ENCODE data around the gene BORA.
"Not testable (repeated sequence)": the region's sequence is repeated elsewhere in the genome, so short reads cannot be mapped to it uniquely, and the experiment has no call there.

BORA gene

DNA sequence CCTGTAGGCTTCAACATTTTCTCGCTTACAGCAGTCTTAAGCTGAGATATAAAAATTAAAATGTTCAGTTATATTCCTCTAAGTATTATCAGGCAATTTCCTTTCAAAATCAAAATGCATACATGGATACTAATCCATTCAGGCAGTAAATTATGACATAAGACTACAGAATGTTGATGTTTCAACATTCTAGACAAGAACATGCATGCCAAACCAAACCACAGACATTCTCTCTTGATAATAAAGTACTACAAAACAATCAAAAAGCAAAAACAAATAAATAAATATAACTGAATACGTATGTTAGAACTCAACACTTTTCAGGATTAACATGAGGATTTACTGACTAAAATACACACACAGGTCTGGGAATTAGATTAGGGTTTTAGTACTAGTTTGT lies 46.3 kb downstream of the BORA start:
- DNase-seq: no peak

DNA sequence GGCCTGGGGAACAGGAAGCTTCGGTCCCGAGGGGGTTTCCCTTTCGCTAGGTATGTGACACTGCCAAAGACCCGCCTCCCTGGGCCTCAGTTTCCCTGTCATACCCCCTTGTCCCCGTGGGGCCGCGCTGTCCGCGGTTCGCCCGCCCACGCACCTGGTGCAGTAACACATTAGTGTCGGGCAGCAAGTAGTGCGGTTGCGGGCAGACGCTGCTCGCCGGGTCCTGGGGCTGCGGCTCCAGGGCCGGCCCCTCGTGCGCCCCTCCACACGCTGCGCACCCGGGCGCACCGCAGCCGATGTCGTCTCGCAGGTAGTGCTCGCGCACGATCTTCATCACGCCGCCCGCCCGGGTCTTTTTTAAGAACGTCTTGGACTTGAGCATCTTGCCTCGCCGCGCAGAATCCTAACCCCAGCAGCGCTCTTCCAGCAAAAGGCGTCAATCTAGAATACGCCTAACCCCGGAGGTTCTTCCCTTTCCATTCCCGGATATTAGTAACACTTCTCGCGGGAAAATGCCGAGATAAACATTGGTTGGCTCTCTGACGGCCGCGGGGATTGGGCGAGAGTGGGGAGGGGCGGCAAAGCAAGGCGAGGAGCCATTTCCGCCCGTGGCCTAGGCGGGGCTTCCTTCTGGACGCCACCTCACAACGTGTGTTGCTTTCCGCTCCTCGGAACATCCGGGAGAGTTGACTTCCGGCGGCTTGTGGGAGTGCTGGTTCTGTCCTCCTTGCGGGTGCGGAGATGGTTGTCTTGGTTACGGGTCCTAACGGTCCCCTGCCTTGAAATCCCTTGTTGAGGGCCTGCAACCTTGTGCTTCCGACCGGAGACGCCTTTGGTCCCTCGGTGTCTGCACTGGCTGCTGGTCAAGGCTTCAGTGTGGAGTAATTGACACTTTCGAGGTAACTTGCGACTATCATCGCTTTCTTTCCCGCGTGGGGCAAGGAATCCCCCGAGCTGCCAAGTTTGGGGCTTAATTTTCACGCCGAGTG lies 54.0 kb downstream of the BORA start, which contains the start of the genes DIS3 and PIBF1:
Gene DIS3, minus strand, starts transcription at position 450 of the 989 bp plus-strand sequence. Its CDS starts 68 bp downstream, at position 382.
Gene PIBF1, plus strand, starts transcription at position 683 of the 989 bp plus-strand sequence. CDS start 1,337 bp downstream, outside the sequence.
- DNase-seq: peak; percentile 91 to 92

DNA sequence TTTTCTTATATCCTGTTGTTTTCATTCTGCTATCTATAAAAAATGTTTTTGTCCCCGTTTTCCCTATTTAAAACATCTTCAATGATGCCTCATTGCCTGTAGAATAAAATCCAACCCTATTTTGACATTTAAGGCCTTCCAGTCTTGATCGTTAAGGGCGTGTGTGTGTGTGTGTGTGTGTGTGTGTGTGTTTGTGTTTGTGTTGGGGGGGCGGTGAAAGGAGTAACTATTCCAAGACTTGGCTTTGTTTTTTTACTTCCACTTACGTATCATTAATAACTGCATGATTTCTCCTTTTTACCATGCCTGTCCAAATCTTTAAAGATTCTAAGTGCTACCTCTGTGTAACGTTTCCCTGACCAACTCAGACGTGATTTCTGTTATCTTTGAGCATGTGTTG lies 55.0 kb downstream of the BORA start:
- no peak for DNase-seq

DNA sequence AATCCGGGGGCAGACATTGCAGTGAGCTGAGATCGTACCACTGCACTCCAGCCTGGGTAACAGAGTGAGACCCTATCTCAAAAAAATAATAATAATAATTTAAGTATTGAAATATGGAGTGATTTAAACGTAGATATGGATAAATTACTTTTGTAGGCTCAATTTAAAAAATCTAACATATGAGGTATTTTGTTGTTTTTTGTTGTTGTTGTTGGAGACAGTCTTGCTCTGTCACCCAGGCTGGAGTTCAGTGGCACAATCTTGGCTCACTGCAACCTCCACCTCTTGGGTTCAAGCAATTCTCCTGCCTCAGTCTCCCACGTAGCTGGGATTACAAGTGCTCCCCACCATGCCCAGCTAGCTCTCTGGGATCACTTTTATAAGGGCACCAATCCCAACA lies 57.0 kb downstream of the BORA start:
- DNase-seq: not testable (repeated sequence)

DNA sequence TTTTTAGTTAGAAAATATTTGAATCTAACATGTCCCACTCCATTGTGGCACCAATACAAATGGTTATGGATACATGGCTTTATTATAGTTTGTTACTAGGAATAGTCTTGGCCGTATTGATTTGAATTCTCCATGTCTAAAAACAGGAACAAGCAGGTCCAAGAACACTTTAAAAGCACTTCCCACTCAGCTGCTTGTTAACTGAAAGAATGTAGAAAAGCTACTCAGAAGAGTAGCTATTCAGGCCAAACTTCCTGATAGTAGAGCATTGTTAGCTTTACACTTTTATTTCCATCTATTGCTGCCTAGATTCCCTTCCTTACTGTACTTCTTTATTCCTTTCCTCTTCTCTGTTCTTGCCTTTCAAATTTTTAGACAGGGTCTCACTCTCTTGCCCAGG lies 61.1 kb downstream of the BORA start:
- DNase-seq: no peak

DNA sequence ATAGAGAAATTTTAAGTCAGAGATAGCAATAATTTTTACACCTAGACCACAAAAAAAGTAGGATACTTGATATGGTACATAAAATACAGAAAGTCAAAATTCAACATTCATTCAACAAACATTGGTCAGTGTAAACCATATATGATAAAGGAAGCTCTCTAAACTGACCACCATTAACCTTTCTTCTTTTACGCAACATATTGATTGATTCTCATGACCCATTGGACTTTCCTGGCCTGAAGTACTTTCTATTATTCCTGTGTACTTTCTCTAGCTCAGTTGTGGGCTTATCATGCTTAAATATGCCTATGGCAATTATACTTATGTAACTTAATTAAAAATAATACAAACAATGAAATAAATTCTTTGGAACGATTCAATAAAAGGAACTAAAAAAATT lies 64.9 kb downstream of the BORA start:
- DNase-seq: no peak

DNA sequence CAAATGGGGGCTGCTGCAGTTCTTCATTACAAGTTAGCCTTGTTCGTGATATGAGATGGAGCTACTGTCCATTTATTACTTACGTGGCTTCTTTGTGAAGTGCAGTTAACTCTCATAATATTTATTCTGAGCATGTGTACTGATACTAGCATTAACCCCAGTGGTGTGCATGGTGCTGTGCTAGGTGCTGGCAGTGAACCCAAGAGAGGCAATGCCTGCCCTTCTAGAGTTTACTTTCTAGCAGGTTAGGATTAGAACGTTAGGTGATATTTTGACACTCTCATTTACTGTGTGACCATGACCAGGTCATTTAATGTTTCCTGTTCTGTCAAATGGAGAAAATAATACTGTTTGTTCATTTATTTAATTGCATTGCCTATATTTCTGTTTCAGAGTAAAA lies 71.1 kb downstream of the BORA start:
- DNase-seq: no peak

DNA sequence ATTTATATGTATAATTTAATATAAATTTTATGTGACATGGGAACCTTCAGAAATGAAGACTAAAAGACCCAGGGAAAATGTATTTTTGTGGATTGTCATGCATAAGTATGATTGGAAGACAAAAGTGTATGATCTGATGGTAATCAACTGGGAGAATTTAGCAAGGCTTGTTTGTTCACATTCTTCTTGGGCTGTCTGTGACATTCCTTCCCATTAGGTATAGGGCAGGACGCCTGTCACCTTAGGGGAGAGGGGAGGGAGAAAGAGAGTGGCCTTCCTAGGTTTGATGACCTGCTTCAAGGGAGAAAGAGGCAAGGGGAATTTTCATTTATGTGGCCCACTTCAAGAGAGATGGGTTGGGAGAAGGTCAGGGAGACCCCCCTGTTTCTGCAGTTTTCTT lies 76.6 kb downstream of the BORA start:
- DNase-seq: no peak
